Suprapubic skin (tissue), 4 donors: ENCODE results near the gene VILL. TPM values are rescaled to one million over a fixed set of nuclear protein-coding genes. Genes with fewer than 3 reads are reported as not detected.

Experiments
- DNase-seq, 2 donors: peaks; one replicate each; pipeline ENCODE4 v3.0.0-alpha.2; 2019; ENCODE audit warnings: low spot score in 2 of 2
- H3K27ac ChIP-seq: fragments of 200-600 bp; sonication (generic); one replicate; pipeline ENCODE4 v1.5.1; 2019
- H3K27me3 ChIP-seq: fragments of 200-600 bp; sonication (generic); one replicate; pipeline ENCODE4 v1.5.1; 2019
- H3K36me3 ChIP-seq: fragments of 200-600 bp; sonication (generic); one replicate; pipeline ENCODE4 v1.5.1; 2019
- H3K4me1 ChIP-seq: fragments of 200-600 bp; sonication (generic); one replicate; pipeline ENCODE4 v1.5.1; 2019
- H3K4me3 ChIP-seq: fragments of 200-600 bp; sonication (generic); one replicate; pipeline ENCODE4 v1.5.1; 2019; ENCODE audit warnings: mild to moderate bottlenecking
- H3K9me3 ChIP-seq: fragments of 200-600 bp; sonication (generic); one replicate; pipeline ENCODE4 v1.5.1; 2019
- EP300 ChIP-seq: sonication (generic); formaldehyde crosslinking; IDR thresholded peaks from one replicate; pipeline ENCODE4 v1.6.1; 2017; ENCODE audit warnings: antibody characterized with exemption
- POLR2A ChIP-seq, 2 donors: fragments of 450-650 bp; IDR thresholded peaks; one replicate each; pipeline ENCODE4 v1.6.1; 2017; ENCODE audit warnings: antibody characterized with exemption in 2 of 2, mild to moderate bottlenecking in 2 of 2, moderate library complexity in 2 of 2
- POLR2AphosphoS5 ChIP-seq, 3 donors: sonication (generic); formaldehyde crosslinking; IDR thresholded peaks; one replicate each; pipeline ENCODE4 v1.6.1; 2017; ENCODE audit warnings: antibody characterized with exemption in 3 of 3
- WGBS: methylation state at CpG from one replicate; pipeline ENCODE4 v1.1.5; 2018; 5-methylcytosine and 5-hydroxymethylcytosine counted together
- total RNA-seq, 4 donors: library from RNA; depleted of rRNA; stranded (reverse); fragments of >200 nt; gene quantifications; one replicate each; pipeline ENCODE4 v1.1.0, GENCODE V29; 2016
- TF ChIP-seq, protein P1 (sequence below), 2 donors: fragments of 200-600 bp in 1 of 2; fragments of 450-650 bp in 1 of 2; sonication (generic) in 1 of 2; IDR thresholded peaks; one replicate each; pipeline ENCODE4 v1.5.1; 2016 to 2019; ENCODE audit warnings: antibody characterized with exemption in 2 of 2, mild to moderate bottlenecking in 1 of 2, moderate library complexity in 1 of 2

Gene VILL
- total RNA-seq, 4 donors from 2014 or later = 13.2 to 16.7 (median 15.0) TPM

DNA sequence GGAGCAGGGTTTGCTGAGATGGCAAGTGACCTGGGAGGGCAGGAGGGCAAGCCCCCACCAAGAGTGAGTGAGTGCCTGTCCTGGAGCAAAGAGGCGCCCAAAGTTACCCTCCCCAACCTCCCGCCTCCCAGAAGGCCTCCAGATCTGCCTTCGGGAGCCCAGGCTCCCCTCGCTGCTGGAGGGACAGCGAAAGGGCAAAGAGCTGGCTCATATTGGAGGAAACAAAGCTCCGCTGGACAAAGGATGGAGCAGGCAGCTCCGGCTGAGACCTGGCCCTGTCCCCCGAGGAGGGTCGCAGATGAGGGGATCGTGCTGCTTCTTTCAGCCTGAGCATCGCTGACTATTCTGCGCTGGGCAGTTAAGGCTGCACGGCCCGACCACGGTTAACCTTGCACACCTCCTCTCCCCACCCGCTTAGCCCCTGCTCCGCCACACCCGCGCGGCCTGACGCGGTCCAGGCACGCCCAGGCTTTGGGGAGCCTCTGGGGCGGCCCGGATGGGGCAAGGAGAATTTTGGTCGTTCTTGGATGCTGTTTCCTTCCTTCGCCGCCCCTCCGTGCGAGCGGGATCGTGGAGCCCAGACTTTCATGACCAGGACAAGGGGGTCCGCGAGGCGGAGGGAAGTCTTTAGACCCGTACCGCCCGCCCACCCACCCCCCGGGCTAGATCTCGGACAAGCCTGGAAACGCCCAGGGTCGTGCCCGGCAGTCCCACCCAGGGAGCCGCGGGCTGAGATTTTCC, 38.2 kb downstream of the VILL start:
- Histone ChIP-seq H3K9me3 (no peaks in the 10 kb centered on the region), H3K36me3 (no peaks in the 10 kb centered on the region), H3K4me1 (peaks cover 86% of the 10 kb centered on the region), H3K4me3 (peak overlapping the region; percentile 87), H3K27me3 (no peaks in the 10 kb centered on the region), H3K27ac (peak overlapping the region; percentile 92)
- TF ChIP-seq POLR2AphosphoS5 (IDR thresholded peaks at IDR 0.05) (no peak), POLR2A (IDR thresholded peaks at IDR 0.05) (no peak), EP300 (no peak)
- TF ChIP-seq, protein P1, sequence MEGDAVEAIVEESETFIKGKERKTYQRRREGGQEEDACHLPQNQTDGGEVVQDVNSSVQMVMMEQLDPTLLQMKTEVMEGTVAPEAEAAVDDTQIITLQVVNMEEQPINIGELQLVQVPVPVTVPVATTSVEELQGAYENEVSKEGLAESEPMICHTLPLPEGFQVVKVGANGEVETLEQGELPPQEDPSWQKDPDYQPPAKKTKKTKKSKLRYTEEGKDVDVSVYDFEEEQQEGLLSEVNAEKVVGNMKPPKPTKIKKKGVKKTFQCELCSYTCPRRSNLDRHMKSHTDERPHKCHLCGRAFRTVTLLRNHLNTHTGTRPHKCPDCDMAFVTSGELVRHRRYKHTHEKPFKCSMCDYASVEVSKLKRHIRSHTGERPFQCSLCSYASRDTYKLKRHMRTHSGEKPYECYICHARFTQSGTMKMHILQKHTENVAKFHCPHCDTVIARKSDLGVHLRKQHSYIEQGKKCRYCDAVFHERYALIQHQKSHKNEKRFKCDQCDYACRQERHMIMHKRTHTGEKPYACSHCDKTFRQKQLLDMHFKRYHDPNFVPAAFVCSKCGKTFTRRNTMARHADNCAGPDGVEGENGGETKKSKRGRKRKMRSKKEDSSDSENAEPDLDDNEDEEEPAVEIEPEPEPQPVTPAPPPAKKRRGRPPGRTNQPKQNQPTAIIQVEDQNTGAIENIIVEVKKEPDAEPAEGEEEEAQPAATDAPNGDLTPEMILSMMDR (IDR thresholded peaks at IDR 0.05) = no peak
- peak; percentile 74 to 82 for DNase-seq
- 25% methylated on average over 32 of the region's 45 CpGs for WGBS

DNA sequence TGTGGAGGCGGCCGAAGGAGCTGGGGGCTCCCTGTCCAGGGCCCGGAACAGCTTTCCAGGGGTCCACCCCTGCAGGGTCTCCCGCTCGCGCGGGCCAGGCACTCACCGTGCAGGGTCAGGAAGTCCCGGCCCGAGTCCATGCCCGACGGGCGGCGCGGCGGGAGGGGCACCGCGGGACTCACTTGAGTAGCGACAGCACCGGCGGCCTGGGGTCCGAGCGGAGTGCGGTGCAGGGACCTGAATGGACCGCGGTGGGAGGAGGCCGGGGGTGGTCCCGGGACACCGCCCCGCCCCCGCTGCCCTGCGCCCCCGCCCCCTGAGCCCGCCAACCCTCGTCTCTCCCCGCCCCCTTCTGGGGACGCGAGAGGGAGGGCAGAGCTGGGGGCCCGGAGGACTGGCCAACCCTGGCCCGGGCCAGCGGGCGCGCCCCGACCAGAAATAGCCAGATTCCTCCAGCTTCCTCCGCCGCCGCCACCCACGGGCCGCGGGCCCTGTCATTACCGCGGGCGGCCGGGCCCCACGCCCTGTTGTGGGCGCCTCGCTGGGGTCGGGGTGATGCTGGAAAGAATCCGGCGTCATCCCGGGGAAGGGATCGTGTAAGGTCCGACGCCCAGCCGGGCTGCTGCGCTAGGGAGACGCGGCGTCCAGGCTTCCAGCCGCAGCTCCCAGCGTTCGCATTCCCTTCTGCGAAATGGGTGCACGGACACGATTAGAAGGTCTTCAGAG, 39.0 kb downstream of the VILL start, which contains the start of gene PLCD1:
TSS of gene PLCD1 (minus strand) at position 243 of the 726 bp plus-strand sequence. CDS start at position 140, 103 bp downstream.
- Histone ChIP-seq H3K27me3 (no peaks in the 10 kb centered on the region), H3K9me3 (no peaks in the 10 kb centered on the region), H3K4me1 (peaks cover 78% of the 10 kb centered on the region), H3K36me3 (no peaks in the 10 kb centered on the region), H3K4me3 (peak within 1 kb of the TSS; percentile 87), H3K27ac (peak within 1 kb of the TSS; percentile 92)
- 0% methylated on average over 5 of the region's 75 CpGs for WGBS
- DNase-seq = peak; percentile 87 to 91
- TF ChIP-seq, protein P1 (IDR thresholded peaks at IDR 0.05) = no peak
- TF ChIP-seq EP300 = no peak
- peak in 1 of 3 donors; percentile 21 for TF ChIP-seq POLR2AphosphoS5 (IDR thresholded peaks at IDR 0.05)

DNA sequence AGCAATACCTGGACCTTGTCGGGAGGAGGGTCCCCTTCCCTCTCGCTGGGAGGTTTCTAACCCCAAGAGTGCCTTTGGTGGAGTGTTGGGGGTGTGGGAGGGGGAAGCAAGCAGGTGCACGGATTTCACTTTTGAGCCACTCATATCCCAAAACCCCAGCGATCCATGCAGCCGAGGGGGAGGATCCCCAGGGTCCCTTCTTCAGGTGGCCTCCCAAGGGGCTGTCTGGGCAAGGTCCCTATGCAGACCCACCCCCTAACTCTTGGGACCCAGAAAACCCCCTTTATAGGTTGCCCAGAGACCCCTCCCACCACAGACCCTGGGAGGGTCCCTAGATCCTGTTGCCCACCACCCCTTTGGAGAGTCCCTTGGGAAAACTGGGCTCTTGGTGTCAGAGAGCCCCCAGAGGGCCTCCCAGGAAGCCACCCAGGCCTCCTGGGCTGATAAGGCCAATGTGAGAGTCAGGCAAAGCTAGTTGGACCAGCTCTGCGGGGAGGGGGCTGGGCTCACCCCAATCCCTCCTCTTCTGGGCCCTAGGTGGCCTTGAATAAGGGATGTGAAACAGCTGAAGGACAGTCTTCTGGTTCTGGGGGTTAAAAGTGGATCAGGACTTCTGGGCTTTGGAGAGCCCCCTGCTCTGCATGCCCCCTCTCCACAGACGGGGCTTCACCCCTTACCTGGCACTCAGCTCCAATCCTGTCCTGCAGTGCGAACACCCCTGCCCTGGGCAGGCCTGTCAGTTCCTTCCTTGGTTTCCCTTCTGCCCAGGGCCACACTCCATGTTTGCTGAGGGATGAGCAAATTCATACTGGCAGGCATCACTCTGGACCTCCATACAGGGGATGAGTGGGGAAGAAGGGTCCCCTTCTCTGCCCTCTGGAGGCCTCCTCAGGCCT, 39.8 kb downstream of the VILL start:
- H3K4me1 ChIP-seq = peaks cover 75% of the 10 kb centered on the region
- peak overlapping the region; percentile 87 for H3K4me3 ChIP-seq
- no peaks in the 10 kb centered on the region for H3K27me3 ChIP-seq
- H3K27ac ChIP-seq = peak overlapping the region; percentile 92
- H3K9me3 ChIP-seq = no peaks in the 10 kb centered on the region
- H3K36me3 ChIP-seq = no peaks in the 10 kb centered on the region
- WGBS = 36% methylated on average over 7 of the region's 8 CpGs
- TF ChIP-seq, protein P1 (IDR thresholded peaks at IDR 0.05) = no peak
- TF ChIP-seq POLR2AphosphoS5 (IDR thresholded peaks at IDR 0.05) (no peak), EP300 (no peak), POLR2A (IDR thresholded peaks at IDR 0.05) (no peak)
- peak in 1 of 2 donors; percentile 67 for DNase-seq

- no peaks in the 10 kb centered on the region for H3K36me3 ChIP-seq
- 29% methylated on average over 4 of the region's 9 CpGs for WGBS
- TF ChIP-seq, protein P1 (IDR thresholded peaks at IDR 0.05) = no peak
- TF ChIP-seq POLR2A (IDR thresholded peaks at IDR 0.05) (no peak), EP300 (no peak), POLR2AphosphoS5 (IDR thresholded peaks at IDR 0.05) (no peak)
- no peaks in the 10 kb centered on the region for H3K27me3 ChIP-seq
- no peak overlapping the region for H3K4me3 ChIP-seq
- H3K27ac ChIP-seq = peak overlapping the region; percentile 92
- peaks cover 66% of the 10 kb centered on the region for H3K4me1 ChIP-seq
- H3K9me3 ChIP-seq = no peaks in the 10 kb centered on the region
- DNase-seq = peak; percentile 80 to 84
Observed at GRCh38 chr3:38031022-38031994, 40.7 kb downstream of the VILL start.
